ENCODE results near the gene MORC2. TPM values are rescaled to one million over a fixed set of nuclear protein-coding genes. Genes with fewer than 3 reads are reported as not detected.
A peak's percentile ranks its signal among the peaks of the same experiment; 100 is the strongest.

The MORC2 gene
- total and polyA plus RNA-seq, 10 of the 15 experiments (the other 5 are each of a cell fraction or from before 2014, with no cell fraction given): 1.7 to 16.3 (median 9.0) TPM

GRCh38 chr22:30890686-30891442, 77.7 kb downstream of the MORC2 start (continued):
- TF ChIP-seq RAD21 (IDR thresholded peaks at IDR 0.05; ENCODE audit: insufficient read depth, low read depth, low read length) (peak; percentile 40; the same call in 1 of the 2 replicates), PRDM15 (CRISPR knock-in tag; IDR thresholded peaks at IDR 0.05) (no peak), EZH2 (IDR thresholded peaks at IDR 0.05; ENCODE audit: borderline replicate concordance, control insufficient read depth, low read depth, low read length) (no peak), IRF5 (IDR thresholded peaks at IDR 0.05; ENCODE audit: borderline replicate concordance) (no peak), NFYB (IDR thresholded peaks at IDR 0.05; ENCODE audit: insufficient read depth, low read depth, low read length) (no peak)

All from GM12878 (cell line).